ENCODE results near the gene GPNMB.

GPNMB gene

GRCh38 chr7:23242321-23242720 lies 4.3 kb upstream of the GPNMB start:
- Histone ChIP-seq H3K36me3 (ENCODE audit: control insufficient read depth in 1 of 2, insufficient read depth in 2 of 2, low read length in 2 of 2) (no peaks in the 10 kb centered on the region), H3K9me3 (ENCODE audit: control insufficient read depth in 1 of 2, low read length in 2 of 2) (no peaks in the 10 kb centered on the region), H3K4me1 (ENCODE audit: control insufficient read depth in 1 of 2, insufficient read depth in 2 of 2, low read length in 2 of 2) (no peaks in the 10 kb centered on the region), H3K27me3 (ENCODE audit: control insufficient read depth in 1 of 2, insufficient read depth in 2 of 2, low read length in 2 of 2) (peaks cover 13 to 16% of the 10 kb centered on the region in 2 donors), H3K4me3 (ENCODE audit: low read depth in 1 of 2, low read length in 2 of 2) (no peak overlapping the region), H3K9ac (ENCODE audit: low read depth in 1 of 2, low read length in 2 of 2) (no peak overlapping the region), H3K27ac (ENCODE audit: low read depth, low read length) (no peak overlapping the region)

- H3K4me1 ChIP-seq (ENCODE audit: control insufficient read depth in 1 of 2, insufficient read depth in 2 of 2, low read length in 2 of 2): no peaks in the 10 kb centered on the region
- peaks cover 19 to 22% of the 10 kb centered on the region in 2 donors for H3K27me3 ChIP-seq (ENCODE audit: control insufficient read depth in 1 of 2, insufficient read depth in 2 of 2, low read length in 2 of 2)
- H3K27ac ChIP-seq (ENCODE audit: low read depth, low read length): no peak overlapping the region
- H3K9ac ChIP-seq (ENCODE audit: low read depth in 1 of 2, low read length in 2 of 2): no peak overlapping the region
- no peak overlapping the region for H3K4me3 ChIP-seq (ENCODE audit: low read depth in 1 of 2, low read length in 2 of 2)
- H3K9me3 ChIP-seq (ENCODE audit: control insufficient read depth in 1 of 2, low read length in 2 of 2): no peaks in the 10 kb centered on the region
- H3K36me3 ChIP-seq (ENCODE audit: control insufficient read depth in 1 of 2, insufficient read depth in 2 of 2, low read length in 2 of 2): no peaks in the 10 kb centered on the region
Measured at GRCh38 chr7:23242935-23243334, 3.6 kb upstream of the GPNMB start.

DNA sequence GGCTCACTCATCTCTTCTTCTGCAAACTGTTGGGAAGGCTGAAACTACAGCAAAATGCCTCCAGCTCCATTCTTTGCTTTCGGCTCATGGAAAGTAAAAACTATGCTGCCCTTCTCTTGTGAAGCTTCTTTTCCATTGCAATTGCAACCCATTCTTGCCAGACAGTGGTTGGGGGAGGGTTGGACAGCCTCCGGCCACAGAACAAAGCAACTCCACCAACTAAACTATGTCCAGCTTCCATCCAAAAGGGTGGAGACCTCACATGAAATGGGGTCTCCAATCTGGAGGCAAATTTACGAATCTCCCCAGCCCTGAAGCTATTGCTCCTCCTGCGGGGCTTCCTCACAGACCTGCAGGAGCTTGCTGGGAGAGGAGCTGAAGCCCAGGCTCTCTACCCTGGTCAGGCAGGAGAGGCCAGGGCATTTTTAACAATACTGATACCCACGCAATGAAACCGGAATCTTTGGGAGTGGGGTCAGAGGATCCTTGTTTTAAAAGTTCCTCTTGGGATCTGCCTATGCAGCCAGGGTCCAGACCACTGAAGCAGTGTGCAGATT lies 549 bp downstream of the GPNMB start:
- Histone ChIP-seq H3K4me3 (ENCODE audit: low read depth in 1 of 2, low read length in 2 of 2) (peak overlapping the region; percentile 51 to 56), H3K9ac (ENCODE audit: low read depth in 1 of 2, low read length in 2 of 2) (no peak overlapping the region), H3K4me1 (ENCODE audit: control insufficient read depth in 1 of 2, insufficient read depth in 2 of 2, low read length in 2 of 2) (no peaks in the 10 kb centered on the region), H3K27me3 (ENCODE audit: control insufficient read depth in 1 of 2, insufficient read depth in 2 of 2, low read length in 2 of 2) (peaks cover 26 to 30% of the 10 kb centered on the region in 2 donors), H3K36me3 (ENCODE audit: control insufficient read depth in 1 of 2, insufficient read depth in 2 of 2, low read length in 2 of 2) (no peaks in the 10 kb centered on the region), H3K9me3 (ENCODE audit: control insufficient read depth in 1 of 2, low read length in 2 of 2) (no peaks in the 10 kb centered on the region), H3K27ac (ENCODE audit: low read depth, low read length) (no peak overlapping the region)

GRCh38 chr7:23247603-23248335 lies 1.2 kb downstream of the GPNMB start:
- no peaks in the 10 kb centered on the region for H3K4me1 ChIP-seq (ENCODE audit: control insufficient read depth in 1 of 2, insufficient read depth in 2 of 2, low read length in 2 of 2)
- no peaks in the 10 kb centered on the region for H3K36me3 ChIP-seq (ENCODE audit: control insufficient read depth in 1 of 2, insufficient read depth in 2 of 2, low read length in 2 of 2)
- H3K9me3 ChIP-seq (ENCODE audit: control insufficient read depth in 1 of 2, low read length in 2 of 2): no peaks in the 10 kb centered on the region
- H3K27me3 ChIP-seq (ENCODE audit: control insufficient read depth in 1 of 2, insufficient read depth in 2 of 2, low read length in 2 of 2): peaks cover 23 to 32% of the 10 kb centered on the region in 2 donors
- H3K9ac ChIP-seq (ENCODE audit: low read depth in 1 of 2, low read length in 2 of 2): peak overlapping the region in 1 of 2 donors; percentile 33
- peak overlapping the region; percentile 51 to 56 for H3K4me3 ChIP-seq (ENCODE audit: low read depth in 1 of 2, low read length in 2 of 2)
- H3K27ac ChIP-seq (ENCODE audit: low read depth, low read length): no peak overlapping the region

GRCh38 chr7:23249486-23249885 lies 2.9 kb downstream of the GPNMB start:
- H3K4me3 ChIP-seq (ENCODE audit: low read depth in 1 of 2, low read length in 2 of 2): no peak overlapping the region

DNA sequence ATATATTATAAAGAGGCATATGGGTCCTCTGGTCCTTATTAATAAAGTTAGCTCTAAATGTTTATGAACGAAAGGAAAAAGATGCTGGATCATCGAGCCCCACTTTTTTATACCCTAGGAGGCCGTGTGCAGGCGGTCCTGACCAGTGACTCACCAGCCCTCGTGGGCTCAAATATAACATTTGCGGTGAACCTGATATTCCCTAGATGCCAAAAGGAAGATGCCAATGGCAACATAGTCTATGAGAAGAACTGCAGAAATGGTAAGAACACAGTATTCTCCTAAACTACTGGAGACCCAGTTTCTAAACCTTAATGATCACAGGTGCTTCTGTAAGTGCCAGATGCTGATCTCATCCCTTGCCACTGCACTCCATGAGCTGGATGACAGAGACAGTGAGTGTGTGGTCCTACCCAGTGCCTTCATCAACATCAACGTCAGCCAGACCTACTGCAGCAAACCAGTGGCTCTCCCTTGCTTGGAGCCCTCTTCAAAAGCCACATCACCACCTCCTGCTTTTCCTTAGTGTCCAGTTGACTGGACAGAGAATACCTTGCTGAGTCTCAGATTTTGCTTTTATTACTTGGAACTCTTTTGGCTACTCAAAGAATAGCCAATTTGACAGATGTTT lies 7.6 kb downstream of the GPNMB start:
- Histone ChIP-seq H3K9ac (ENCODE audit: low read depth in 1 of 2, low read length in 2 of 2) (no peak overlapping the region), H3K36me3 (ENCODE audit: control insufficient read depth in 1 of 2, insufficient read depth in 2 of 2, low read length in 2 of 2) (no peaks in the 10 kb centered on the region), H3K9me3 (ENCODE audit: control insufficient read depth in 1 of 2, low read length in 2 of 2) (no peaks in the 10 kb centered on the region), H3K4me1 (ENCODE audit: control insufficient read depth in 1 of 2, insufficient read depth in 2 of 2, low read length in 2 of 2) (no peaks in the 10 kb centered on the region), H3K4me3 (ENCODE audit: low read depth in 1 of 2, low read length in 2 of 2) (no peak overlapping the region), H3K27me3 (ENCODE audit: control insufficient read depth in 1 of 2, insufficient read depth in 2 of 2, low read length in 2 of 2) (peaks cover 2 to 7% of the 10 kb centered on the region in 2 donors), H3K27ac (ENCODE audit: low read depth, low read length) (no peak overlapping the region)

More at GRCh38 chr7:23249486-23249885, 2.9 kb downstream of the GPNMB start:
- Histone ChIP-seq H3K27ac (ENCODE audit: low read depth, low read length) (no peak overlapping the region), H3K9me3 (ENCODE audit: control insufficient read depth in 1 of 2, low read length in 2 of 2) (no peaks in the 10 kb centered on the region), H3K36me3 (ENCODE audit: control insufficient read depth in 1 of 2, insufficient read depth in 2 of 2, low read length in 2 of 2) (no peaks in the 10 kb centered on the region), H3K27me3 (ENCODE audit: control insufficient read depth in 1 of 2, insufficient read depth in 2 of 2, low read length in 2 of 2) (peaks cover 25 to 32% of the 10 kb centered on the region in 2 donors), H3K4me1 (ENCODE audit: control insufficient read depth in 1 of 2, insufficient read depth in 2 of 2, low read length in 2 of 2) (no peaks in the 10 kb centered on the region), H3K9ac (ENCODE audit: low read depth in 1 of 2, low read length in 2 of 2) (no peak overlapping the region)

- H3K4me1 ChIP-seq (ENCODE audit: control insufficient read depth in 1 of 2, insufficient read depth in 2 of 2, low read length in 2 of 2): no peaks in the 10 kb centered on the region
- H3K36me3 ChIP-seq (ENCODE audit: control insufficient read depth in 1 of 2, insufficient read depth in 2 of 2, low read length in 2 of 2): no peaks in the 10 kb centered on the region
- no peak overlapping the region for H3K27ac ChIP-seq (ENCODE audit: low read depth, low read length)
- no peaks in the 10 kb centered on the region for H3K9me3 ChIP-seq (ENCODE audit: control insufficient read depth in 1 of 2, low read length in 2 of 2)
- peaks cover 2 to 12% of the 10 kb centered on the region in 2 donors for H3K27me3 ChIP-seq (ENCODE audit: control insufficient read depth in 1 of 2, insufficient read depth in 2 of 2, low read length in 2 of 2)
- H3K4me3 ChIP-seq (ENCODE audit: low read depth in 1 of 2, low read length in 2 of 2): no peak overlapping the region
- H3K9ac ChIP-seq (ENCODE audit: low read depth in 1 of 2, low read length in 2 of 2): no peak overlapping the region
Measured at GRCh38 chr7:23256731-23257130, 10.2 kb downstream of the GPNMB start.

DNA sequence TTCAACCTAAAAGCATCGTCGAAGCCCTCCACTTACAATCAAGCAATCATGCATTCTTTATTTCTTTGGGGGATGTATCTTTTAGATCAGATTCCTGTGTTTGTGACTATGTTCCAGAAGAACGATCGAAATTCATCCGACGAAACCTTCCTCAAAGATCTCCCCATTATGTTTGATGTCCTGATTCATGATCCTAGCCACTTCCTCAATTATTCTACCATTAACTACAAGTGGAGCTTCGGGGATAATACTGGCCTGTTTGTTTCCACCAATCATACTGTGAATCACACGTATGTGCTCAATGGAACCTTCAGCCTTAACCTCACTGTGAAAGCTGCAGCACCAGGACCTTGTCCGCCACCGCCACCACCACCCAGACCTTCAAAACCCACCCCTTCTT lies 13.8 kb downstream of the GPNMB start:
- H3K9me3 ChIP-seq (ENCODE audit: control insufficient read depth in 1 of 2, low read length in 2 of 2): no peaks in the 10 kb centered on the region
- H3K4me1 ChIP-seq (ENCODE audit: control insufficient read depth in 1 of 2, insufficient read depth in 2 of 2, low read length in 2 of 2): no peaks in the 10 kb centered on the region
- no peak overlapping the region for H3K27ac ChIP-seq (ENCODE audit: low read depth, low read length)
- no peak overlapping the region for H3K9ac ChIP-seq (ENCODE audit: low read depth in 1 of 2, low read length in 2 of 2)
- no peaks in the 10 kb centered on the region for H3K36me3 ChIP-seq (ENCODE audit: control insufficient read depth in 1 of 2, insufficient read depth in 2 of 2, low read length in 2 of 2)
- H3K4me3 ChIP-seq (ENCODE audit: low read depth in 1 of 2, low read length in 2 of 2): no peak overlapping the region
- H3K27me3 ChIP-seq (ENCODE audit: control insufficient read depth in 1 of 2, insufficient read depth in 2 of 2, low read length in 2 of 2): peaks cover 0 to 7% of the 10 kb centered on the region in 2 donors

- Histone ChIP-seq H3K4me3 (ENCODE audit: low read depth in 1 of 2, low read length in 2 of 2) (no peak overlapping the region), H3K27me3 (ENCODE audit: control insufficient read depth in 1 of 2, insufficient read depth in 2 of 2, low read length in 2 of 2) (peaks cover 0 to 7% of the 10 kb centered on the region in 2 donors), H3K36me3 (ENCODE audit: control insufficient read depth in 1 of 2, insufficient read depth in 2 of 2, low read length in 2 of 2) (no peaks in the 10 kb centered on the region), H3K9me3 (ENCODE audit: control insufficient read depth in 1 of 2, low read length in 2 of 2) (no peaks in the 10 kb centered on the region), H3K4me1 (ENCODE audit: control insufficient read depth in 1 of 2, insufficient read depth in 2 of 2, low read length in 2 of 2) (no peaks in the 10 kb centered on the region), H3K9ac (ENCODE audit: low read depth in 1 of 2, low read length in 2 of 2) (no peak overlapping the region), H3K27ac (ENCODE audit: low read depth, low read length) (no peak overlapping the region)
Measured at GRCh38 chr7:23261843-23262452, 15.4 kb downstream of the GPNMB start.

DNA sequence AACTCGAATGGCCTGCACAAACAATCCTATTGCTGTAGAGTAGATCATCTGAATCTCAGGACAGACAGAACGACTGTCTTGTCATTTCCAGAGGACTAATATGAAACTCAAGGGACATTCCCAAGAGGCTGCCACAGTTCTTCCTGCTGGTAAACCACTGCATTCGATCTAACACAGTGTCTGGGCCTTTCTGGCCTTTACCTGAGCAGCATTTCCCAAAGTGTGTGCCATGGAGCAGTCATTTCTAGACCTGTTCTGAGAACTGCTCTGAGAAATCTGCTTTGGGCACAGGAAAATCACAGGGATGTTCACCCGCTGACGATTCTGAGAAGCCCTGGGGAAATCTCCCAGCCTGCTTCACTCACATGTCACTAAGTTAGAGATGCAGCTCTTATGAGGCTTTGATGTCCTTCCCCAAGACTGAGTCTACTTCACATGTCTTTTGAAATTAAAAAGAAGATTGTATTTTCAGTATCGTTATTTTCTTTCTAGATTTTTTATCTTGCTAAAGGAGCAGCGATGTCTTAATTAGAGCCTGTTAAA lies 18.4 kb downstream of the GPNMB start:
- H3K4me1 ChIP-seq (ENCODE audit: control insufficient read depth in 1 of 2, insufficient read depth in 2 of 2, low read length in 2 of 2): no peaks in the 10 kb centered on the region
- H3K9me3 ChIP-seq (ENCODE audit: control insufficient read depth in 1 of 2, low read length in 2 of 2): no peaks in the 10 kb centered on the region
- H3K4me3 ChIP-seq (ENCODE audit: low read depth in 1 of 2, low read length in 2 of 2): no peak overlapping the region
- H3K9ac ChIP-seq (ENCODE audit: low read depth in 1 of 2, low read length in 2 of 2): no peak overlapping the region
- no peak overlapping the region for H3K27ac ChIP-seq (ENCODE audit: low read depth, low read length)
- H3K36me3 ChIP-seq (ENCODE audit: control insufficient read depth in 1 of 2, insufficient read depth in 2 of 2, low read length in 2 of 2): no peaks in the 10 kb centered on the region
- H3K27me3 ChIP-seq (ENCODE audit: control insufficient read depth in 1 of 2, insufficient read depth in 2 of 2, low read length in 2 of 2): peaks cover 0 to 4% of the 10 kb centered on the region in 2 donors

Measured in duodenal mucosa (tissue), 2 donors.